GM21447 (cell line): ENCODE results near the gene SMYD3.
"Not testable (repeated sequence)": the region's sequence is repeated elsewhere in the genome, so short reads cannot be mapped to it uniquely, and the experiment has no call there.

Experiments used
- ATAC-seq: cut with Tn5 transposase; IDR thresholded peaks from one replicate; pipeline ENCODE4 v1.9.1; 2021; ENCODE audit not compliant: unreplicated experiment

The SMYD3 gene

GRCh38 chr1:245971711-245972085, 535.4 kb downstream of the SMYD3 start:
- ATAC-seq = no peak

- ATAC-seq = not testable (repeated sequence)
These were observed 535.9 kb downstream of the SMYD3 start for GRCh38 chr1:245971076-245971710.

GRCh38 chr1:245969283-245969682, 537.8 kb downstream of the SMYD3 start:
- ATAC-seq = no peak

DNA sequence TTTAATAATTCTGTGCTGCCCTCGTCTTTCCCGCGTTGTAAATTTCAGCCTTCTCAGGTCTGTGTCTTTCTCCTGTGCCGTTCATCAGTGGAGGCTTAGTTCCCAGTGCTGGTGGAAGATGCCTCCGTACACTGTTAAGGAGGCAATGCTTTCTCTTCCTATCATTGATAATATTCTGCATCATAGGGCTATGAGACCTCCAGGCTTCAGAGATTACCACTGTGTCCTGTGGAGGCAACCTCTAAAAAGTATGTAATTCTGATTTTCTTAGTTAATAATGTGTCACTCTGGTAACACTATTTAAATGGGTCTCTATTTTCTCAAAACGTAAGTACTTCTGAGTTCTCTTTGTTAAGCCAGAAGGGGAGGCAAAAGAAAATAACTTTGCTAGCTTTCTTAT, 538.3 kb downstream of the SMYD3 start:
- no peak for ATAC-seq

DNA sequence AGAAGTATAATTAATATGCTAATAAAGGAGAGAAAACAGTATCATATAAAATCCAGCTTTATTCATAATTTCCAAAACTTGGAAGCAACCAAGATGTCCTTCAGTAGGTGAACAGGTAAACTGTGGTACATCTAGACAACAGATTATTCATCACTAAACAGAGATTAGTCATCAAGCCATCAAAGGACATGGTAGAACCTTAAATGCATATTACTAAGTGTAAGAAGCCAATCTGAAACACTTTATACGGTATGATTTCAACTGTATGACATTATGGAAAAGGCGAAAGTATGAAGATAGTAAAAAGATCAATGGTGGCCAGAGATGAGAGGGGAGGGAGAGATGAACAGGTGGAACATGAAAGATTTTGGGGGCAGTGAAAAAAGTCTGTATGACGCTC, 541.7 kb downstream of the SMYD3 start:
- no peak for ATAC-seq

DNA sequence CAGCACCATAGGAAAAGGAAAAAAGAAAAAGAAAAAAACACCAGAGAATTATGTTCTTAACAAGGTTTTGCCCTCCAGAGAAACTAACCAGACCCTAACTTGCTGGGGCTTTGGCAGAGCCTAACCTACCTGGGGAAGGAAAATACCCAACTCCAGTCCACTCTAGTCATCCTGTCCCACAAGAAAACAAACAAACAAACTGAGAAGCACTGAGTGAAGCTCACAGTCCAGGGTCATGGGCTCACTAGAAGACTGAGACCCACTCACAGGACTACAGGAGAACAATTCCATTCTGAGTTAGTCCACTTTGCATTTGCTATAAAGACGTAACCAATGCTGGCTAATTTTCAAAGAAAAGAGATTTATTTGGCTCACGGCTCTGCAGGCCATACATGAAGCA, 543.4 kb downstream of the SMYD3 start:
- no peak for ATAC-seq

DNA sequence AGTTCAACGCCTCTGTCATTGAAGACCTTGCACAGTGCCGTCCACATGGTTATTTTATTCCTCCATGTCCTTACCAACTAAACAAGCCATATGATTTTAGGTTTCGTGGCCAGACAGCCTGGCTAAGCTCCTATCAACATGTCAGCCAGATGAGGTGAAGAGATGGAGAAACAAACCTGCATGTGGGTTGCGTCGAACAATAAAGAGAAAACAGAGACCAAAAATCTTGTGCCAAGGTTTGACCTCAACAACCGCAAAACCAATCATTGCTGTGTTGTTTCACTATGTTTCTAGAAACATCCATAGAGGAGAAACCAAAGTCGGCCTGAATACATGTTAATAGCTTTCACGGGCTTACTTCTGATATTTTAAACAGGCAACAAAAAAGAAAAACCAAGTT, 544.6 kb downstream of the SMYD3 start:
- ATAC-seq = no peak

DNA sequence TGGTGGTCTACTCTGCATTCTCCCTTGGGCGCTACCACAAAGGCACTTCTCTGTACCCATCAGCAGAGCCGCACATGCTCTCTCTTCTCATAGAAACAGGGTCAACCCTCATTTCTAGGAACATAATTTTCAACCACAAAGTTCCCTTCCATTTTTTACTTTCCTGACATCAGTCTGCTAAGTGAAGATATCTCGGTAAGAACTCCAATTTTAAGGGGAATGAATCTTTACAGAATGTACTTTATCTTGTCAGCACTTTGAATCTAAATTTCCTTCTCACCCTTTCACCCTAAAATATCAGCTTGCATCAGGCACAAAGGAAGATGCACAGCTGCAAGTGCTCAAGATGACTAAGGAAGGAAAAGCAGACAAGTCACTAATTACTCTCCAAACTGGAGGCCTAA, 545.9 kb downstream of the SMYD3 start:
- ATAC-seq = no peak

DNA sequence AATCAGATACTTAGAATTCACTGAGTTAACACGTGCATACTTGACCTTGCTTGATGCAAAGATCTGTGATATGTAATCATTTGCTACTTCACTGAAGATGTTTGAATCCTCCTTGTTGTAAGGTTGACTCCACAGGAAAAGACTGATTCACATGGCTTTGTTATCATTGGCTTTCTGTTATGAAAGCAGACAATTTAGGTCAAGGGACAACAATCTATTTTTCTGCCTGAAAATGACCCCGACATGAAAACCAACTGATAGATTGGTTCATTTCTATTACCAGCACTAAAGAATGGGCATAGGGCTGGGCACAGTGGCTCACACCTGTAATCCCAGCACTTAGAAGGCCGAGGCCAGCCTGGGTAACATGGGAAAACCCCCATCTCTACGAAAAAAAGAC, 546.9 kb downstream of the SMYD3 start:
- no peak for ATAC-seq

GRCh38 chr1:245958016-245958415, 549.1 kb downstream of the SMYD3 start:
- no peak for ATAC-seq

DNA sequence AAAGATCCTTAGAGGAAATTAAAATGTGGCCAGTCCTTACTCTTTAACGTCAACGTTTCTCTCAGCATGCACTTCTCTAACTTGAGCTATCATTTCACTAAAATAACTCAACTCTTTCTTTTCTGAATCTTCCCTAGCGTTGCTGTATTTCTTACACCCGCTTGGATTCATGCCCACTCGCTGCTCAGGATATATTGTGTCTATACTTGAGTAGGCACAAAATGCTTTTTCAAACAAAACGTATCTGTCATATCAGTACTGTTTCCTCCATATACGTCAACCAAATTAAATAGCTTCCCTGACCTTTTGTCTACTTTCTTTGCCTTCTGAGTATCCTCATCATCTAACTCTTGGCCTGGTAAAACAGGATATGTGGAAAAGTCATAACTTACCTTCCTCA, 549.7 kb downstream of the SMYD3 start:
- ATAC-seq = no peak

GRCh38 chr1:245956225-245956624, 550.9 kb downstream of the SMYD3 start:
- no peak for ATAC-seq

DNA sequence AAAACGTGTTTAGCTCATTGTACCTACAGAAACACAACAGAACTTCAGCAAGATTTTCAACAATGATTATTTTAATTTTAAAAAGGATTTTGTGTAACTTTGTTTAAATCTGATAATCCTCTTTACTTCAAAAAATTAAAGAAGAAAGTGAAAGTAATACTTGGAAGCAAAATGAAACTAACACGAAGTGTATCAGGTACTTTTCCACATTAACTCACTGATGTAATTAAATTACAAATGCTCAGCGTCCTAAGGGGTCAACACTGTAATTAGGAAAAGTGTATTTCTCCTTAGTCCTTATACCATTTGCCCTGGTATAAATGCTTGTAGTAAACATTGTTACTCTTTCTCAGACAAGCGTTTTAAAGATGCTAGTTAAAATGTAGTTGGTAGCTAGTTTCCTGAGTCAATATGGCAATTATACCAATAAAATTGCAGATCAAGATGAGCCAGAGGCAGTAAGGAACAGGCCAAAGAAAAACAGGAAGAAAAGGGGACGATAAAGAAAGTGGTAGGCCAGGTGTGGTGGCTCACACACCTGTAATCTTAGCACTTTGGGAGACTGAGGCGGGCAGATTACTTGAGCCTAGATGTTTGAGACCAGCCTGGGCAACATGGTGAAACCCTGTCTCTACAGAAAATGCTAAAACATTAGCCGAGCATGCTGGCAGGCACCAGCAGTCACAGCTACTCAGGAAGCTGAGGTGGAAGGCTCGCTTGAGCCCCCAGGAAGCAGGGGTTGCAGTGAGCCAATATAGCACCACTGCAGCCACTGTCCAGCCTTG, 553.0 kb downstream of the SMYD3 start:
- ATAC-seq = peak; percentile 50

GRCh38 chr1:245952383-245953026, 554.6 kb downstream of the SMYD3 start:
- no peak for ATAC-seq

DNA sequence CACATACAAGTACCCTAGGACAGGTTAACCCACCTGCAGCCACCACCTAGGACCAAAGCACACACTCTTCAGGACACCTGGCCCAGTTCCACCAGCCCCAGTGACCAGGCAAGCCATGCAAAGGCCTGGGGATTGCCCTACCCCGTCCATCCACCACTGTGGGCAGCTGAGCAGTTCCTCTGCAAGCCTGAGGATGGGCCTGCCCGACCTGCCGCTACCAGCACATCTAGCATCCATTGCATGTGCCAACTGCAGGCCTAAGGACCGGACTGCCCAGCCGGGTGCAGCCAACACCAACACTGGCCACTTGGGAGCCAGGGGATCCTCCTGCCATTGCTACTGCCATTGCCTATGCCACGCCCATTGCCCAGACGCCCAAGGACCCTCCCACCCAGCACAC, 558.3 kb downstream of the SMYD3 start:
- ATAC-seq = no peak

DNA sequence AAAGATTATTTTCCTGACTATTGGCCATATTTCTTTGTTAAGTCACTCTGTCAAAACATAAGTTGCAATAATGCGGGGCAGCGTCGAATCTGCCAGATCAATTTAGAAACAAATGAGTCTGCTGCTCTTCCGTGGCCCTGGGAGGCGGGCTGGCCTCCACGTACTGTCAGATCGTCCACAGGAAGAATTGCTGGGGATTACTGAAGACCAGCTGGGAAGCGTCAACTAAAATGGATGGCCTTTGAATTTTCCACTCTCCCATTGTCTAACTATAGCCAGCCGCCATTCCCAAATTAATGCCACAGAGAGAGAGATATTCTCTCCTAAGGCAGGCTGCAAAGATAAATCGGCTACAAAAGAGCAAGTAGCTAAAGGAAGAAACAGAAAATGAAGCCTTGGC, 560.2 kb downstream of the SMYD3 start:
- ATAC-seq = no peak

DNA sequence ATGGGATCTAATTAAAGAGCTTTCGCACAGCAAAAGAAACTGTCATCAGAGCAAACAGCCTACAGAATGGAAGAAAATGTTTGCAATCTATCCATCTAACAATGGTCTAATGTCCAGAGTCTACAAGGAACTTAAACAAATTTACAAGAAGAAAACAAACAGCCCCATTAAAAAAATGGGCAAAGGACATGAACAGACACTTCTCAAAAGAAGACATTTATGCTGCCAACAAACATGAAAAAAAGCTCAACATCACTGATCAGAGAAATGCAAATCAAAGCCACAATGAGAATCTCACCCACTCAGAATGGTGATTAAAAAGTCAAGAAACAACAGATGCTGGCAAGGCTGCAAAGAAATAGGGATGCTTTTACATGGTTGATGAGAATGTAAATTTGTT, 561.9 kb downstream of the SMYD3 start:
- not testable (repeated sequence) for ATAC-seq

- no peak for ATAC-seq
These were observed 564.2 kb downstream of the SMYD3 start for GRCh38 chr1:245942856-245943255.

GRCh38 chr1:245941771-245942170, 565.3 kb downstream of the SMYD3 start:
- ATAC-seq = not testable (repeated sequence)

- ATAC-seq = no peak
These were observed 567.2 kb downstream of the SMYD3 start for GRCh38 chr1:245939756-245940345.

GRCh38 chr1:245938046-245938435, 569.0 kb downstream of the SMYD3 start:
- ATAC-seq = no peak
